Measurements from ENCODE around the gene POLR2E. TPM values are rescaled to one million over a fixed set of nuclear protein-coding genes. Genes with fewer than 3 reads are reported as not detected.

The POLR2E gene
- total and polyA plus RNA-seq, 10 of the 15 experiments (the other 5 are each of a cell fraction or from before 2014, with no cell fraction given), result 4.0 to 487 (median 200) TPM

DNA sequence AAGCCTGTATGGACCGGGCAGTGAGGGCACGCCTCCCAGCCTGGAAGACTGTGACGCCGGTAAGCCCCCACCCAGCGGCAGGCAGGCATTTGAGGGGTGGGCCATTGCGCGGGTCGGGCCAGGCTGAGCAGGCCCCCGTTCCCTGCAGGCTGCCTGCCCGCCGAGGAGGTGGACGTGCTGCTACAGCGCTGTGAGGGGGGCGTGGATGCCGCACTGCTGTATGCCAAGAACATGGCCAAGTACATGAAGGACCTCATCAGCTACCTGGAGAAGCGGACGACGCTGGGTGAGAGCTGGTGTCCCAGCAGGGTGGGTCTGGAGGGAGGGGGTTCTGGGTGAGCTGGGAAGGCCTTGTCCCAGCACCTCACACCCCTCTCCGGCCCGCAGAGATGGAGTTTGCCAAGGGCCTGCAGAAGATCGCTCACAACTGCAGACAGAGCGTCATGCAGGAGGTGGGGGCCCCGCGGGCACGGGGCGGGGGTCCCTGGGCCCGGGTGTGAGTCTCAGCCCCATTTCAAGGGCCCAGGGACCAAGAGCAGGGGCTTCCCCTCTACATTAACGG is 21.1 kb downstream of the POLR2E start (continued):
- no peak for TF ChIP-seq STAT1 (conservative IDR thresholded peaks at IDR 0.05)

DNA sequence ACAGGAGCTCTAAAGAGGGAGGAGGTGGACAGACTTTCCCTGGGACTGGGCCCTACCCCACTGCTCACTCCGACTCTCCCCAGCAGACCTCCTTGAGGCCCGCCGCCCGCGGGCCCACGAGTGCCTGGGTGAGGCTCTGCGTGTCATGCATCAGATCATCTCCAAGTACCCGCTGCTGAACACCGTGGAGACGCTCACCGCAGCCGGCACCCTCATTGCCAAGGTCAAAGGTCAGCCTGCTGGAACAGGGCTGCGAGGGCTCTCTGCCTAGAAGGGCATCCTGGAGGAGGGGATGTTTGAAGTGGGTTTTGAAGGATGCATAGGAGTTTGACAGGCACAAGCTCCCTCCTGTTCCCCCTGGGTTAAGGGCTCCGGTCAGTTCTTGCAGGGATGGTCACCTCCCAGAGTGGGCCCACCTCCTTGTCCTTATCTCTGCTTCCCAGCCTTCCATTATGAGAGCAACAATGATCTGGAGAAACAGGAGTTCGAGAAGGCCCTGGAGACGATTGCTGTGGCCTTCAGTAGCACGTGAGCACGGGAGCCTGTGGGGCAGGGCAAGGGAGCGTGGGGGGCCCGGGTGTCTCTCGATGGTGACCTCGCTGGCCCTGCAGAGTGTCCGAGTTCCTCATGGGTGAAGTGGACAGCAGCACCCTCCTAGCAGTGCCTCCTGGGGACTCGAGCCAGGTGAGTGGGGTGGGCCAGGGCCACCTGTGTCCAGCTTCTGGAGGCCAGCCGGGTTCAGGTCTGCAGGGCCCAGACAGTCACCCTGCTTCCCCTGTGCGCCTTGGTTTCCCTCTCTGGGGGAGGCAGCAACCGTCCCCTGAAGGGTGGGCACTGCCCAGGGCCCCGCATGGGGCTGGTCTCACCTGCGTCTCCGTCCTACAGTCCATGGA is 21.9 kb downstream of the POLR2E start:
- H3K9ac ChIP-seq (ENCODE audit: control insufficient read depth, insufficient read depth, low read length), result no peak overlapping the region
- peaks cover 21 to 30% of the 10 kb centered on the region in 2 experiments for H3K36me3 ChIP-seq (ENCODE audit: control insufficient read depth in 2 of 2, insufficient read depth in 2 of 2, low read length in 1 of 2)
- in situ Hi-C loops (cut with MboI) (no loop called here), intact Hi-C loops (cut with micrococcal nuclease; ENCODE audit: unreplicated experiment) (no loop called here)
- WGBS (ENCODE audit: insufficient coverage, insufficient replicate concordance, low lambda C conversion rate, missing lambda C conversion rate), result 88% methylated on average over 30 of the region's 30 CpGs
- H2AFZ ChIP-seq (ENCODE audit: control insufficient read depth, low read depth, low read length), result no peak overlapping the region
- H3K79me2 ChIP-seq (ENCODE audit: control insufficient read depth, insufficient read depth, low read length), result peaks cover 42% of the 10 kb centered on the region
- DNase-seq (ENCODE audit: low read depth, low spot score) (no peak), ATAC-seq (no peak), FAIRE-seq (no peak)
- H4K20me1 ChIP-seq (ENCODE audit: control insufficient read depth, insufficient read depth), result no peaks in the 10 kb centered on the region
- CTCF ChIA-PET, result no interaction called here
- RAD21 ChIA-PET (ENCODE audit: unreplicated experiment), result no interaction called here
- SMC1A ChIA-PET (ENCODE audit: uncharacterized antibody, unreplicated experiment), result no interaction called here
- no peak overlapping the region for H3K4me3 ChIP-seq
- peaks cover 35% of the 10 kb centered on the region for H3K4me1 ChIP-seq (ENCODE audit: control insufficient read depth, insufficient read depth, low read length)
- H3K27ac ChIP-seq (ENCODE audit: control insufficient read depth, insufficient read depth), result no peak overlapping the region
- POLR2A ChIA-PET, result interaction anchor here (1.2 to 2.9 kb wide), 4 partner anchors 11 to 112 kb away, joined by 3 to 24 read pairs (median 3); partner anchors contain the start of gene GPX4
- BruUV-seq (replicated peaks), result no TSS peak
- no peak overlapping the region for H3K4me2 ChIP-seq (ENCODE audit: control insufficient read depth, insufficient read depth)
- no peaks in the 10 kb centered on the region; the same call in 2 of the 3 replicates for H3K9me3 ChIP-seq (replicated peaks; ENCODE audit: control insufficient read depth, insufficient read depth, low read length)
- TF ChIP-seq SMARCA5 (IDR thresholded peaks at IDR 0.05), result 0 out of 2 replicates have a peak, but pooled peaks have one; percentile 35
- TF ChIP-seq NR2F1 (conservative IDR thresholded peaks at IDR 0.05), result peak; percentile 62
- TF ChIP-seq NFXL1 (IDR thresholded peaks at IDR 0.05; ENCODE audit: borderline replicate concordance), result no peak
- no peak for TF ChIP-seq ZNF24 (IDR thresholded peaks at IDR 0.05)
- peak; percentile 44; the same call in 1 of the 2 replicates for TF ChIP-seq NR2C1 (IDR thresholded peaks at IDR 0.05)
- no peaks in the 10 kb centered on the region for H3K27me3 ChIP-seq (replicated peaks in 1 of 2; ENCODE audit: control insufficient read depth in 2 of 2, insufficient read depth in 2 of 2, low read length in 1 of 2)

Measured in GM12878 (cell line).